ENCODE data around the gene TMX1. TPM values are rescaled to one million over a fixed set of nuclear protein-coding genes. Genes with fewer than 3 reads are reported as not detected.

The TMX1 gene
- total RNA-seq, 2 donors from 2014 or later = 38.9 to 40.1 TPM

- no peak overlapping the region for H3K9ac ChIP-seq (ENCODE audit: low read depth in 2 of 2, low read length in 2 of 2)
- intact Hi-C loops (cut with DNase I) = no loop called here
- H3K27me3 ChIP-seq = no peaks in the 10 kb centered on the region
- no peak for TF ChIP-seq CTCF (IDR thresholded peaks at IDR 0.05)
- no peaks in the 10 kb centered on the region for H3K9me3 ChIP-seq
- no peak overlapping the region for H3K27ac ChIP-seq
- no peak overlapping the region for H3K4me3 ChIP-seq
- no peaks in the 10 kb centered on the region for H3K36me3 ChIP-seq
- DNase-seq = no peak
- no peaks in the 10 kb centered on the region for H3K4me1 ChIP-seq
Observed at GRCh38 chr14:51302295-51303030, 62.4 kb downstream of the TMX1 start.

- Histone ChIP-seq H3K36me3 (no peaks in the 10 kb centered on the region), H3K27ac (no peak overlapping the region)
- DNase-seq = no peak
Observed at GRCh38 chr14:51304438-51304837, 64.4 kb downstream of the TMX1 start.

GRCh38 chr14:51304941-51305340 lies 64.9 kb downstream of the TMX1 start:
- intact Hi-C loops (cut with DNase I) = no loop called here
- no peak overlapping the region for H3K4me3 ChIP-seq
- DNase-seq = no peak
- no peaks in the 10 kb centered on the region for H3K9me3 ChIP-seq
- H3K27me3 ChIP-seq = no peaks in the 10 kb centered on the region
- H3K9ac ChIP-seq (ENCODE audit: low read depth in 2 of 2, low read length in 2 of 2) = no peak overlapping the region
- no peak for TF ChIP-seq CTCF (IDR thresholded peaks at IDR 0.05)
- no peak overlapping the region for H3K27ac ChIP-seq
- H3K4me1 ChIP-seq = no peaks in the 10 kb centered on the region
- H3K36me3 ChIP-seq = no peaks in the 10 kb centered on the region

More at GRCh38 chr14:51304438-51304837, 64.4 kb downstream of the TMX1 start:
- Histone ChIP-seq H3K4me3 (no peak overlapping the region), H3K4me1 (no peaks in the 10 kb centered on the region), H3K9ac (ENCODE audit: low read depth in 2 of 2, low read length in 2 of 2) (no peak overlapping the region), H3K27me3 (no peaks in the 10 kb centered on the region), H3K9me3 (no peaks in the 10 kb centered on the region)
- intact Hi-C loops (cut with DNase I) = no loop called here
- no peak for TF ChIP-seq CTCF (IDR thresholded peaks at IDR 0.05)

- Histone ChIP-seq H3K4me1 (no peaks in the 10 kb centered on the region), H3K27me3 (no peaks in the 10 kb centered on the region), H3K4me3 (no peak overlapping the region), H3K9ac (ENCODE audit: low read depth in 2 of 2, low read length in 2 of 2) (no peak overlapping the region), H3K27ac (no peak overlapping the region), H3K9me3 (no peaks in the 10 kb centered on the region), H3K36me3 (no peaks in the 10 kb centered on the region)
- no peak for DNase-seq
- intact Hi-C loops (cut with DNase I) = no loop called here
- no peak for TF ChIP-seq CTCF (IDR thresholded peaks at IDR 0.05)
Observed at GRCh38 chr14:51305751-51306150, 65.7 kb downstream of the TMX1 start.

Other genes starting within 250 kb of the TMX1 start
- gene TRIM9, start 145.1 kb upstream of the TMX1 start, total RNA-seq = under 1 TPM; 0.49 to 0.66 TPM